ENCODE results near the gene SRGAP3. TPM values are rescaled to one million over a fixed set of nuclear protein-coding genes. Genes with fewer than 3 reads are reported as not detected.

SRGAP3 gene
- total RNA-seq, 5 donors from 2014 or later (not counting 1 experiment from before 2014, with no cell fraction given) = 1.4 to 4.4 (median 2.8) TPM

DNA sequence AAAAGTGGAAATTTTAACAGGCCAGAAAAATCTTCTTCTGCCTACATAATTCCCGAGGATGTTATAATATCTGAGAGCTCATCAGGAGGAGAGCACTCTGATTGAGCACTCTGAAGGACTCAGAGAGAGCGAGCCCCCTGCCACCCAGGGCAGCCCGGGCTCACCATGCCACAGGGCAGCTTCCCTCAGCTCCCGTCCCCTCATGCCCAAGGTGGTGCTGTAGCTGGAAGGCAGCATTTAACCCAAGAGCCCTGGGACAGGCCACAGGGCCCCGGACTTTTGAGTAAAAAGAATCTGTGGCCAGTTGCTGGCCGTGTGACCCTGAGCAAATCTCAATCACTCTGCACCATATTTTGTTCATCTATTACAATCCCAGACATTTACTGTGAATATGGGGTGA is 262.7 kb downstream of the SRGAP3 start:
- DNase-seq = no peak
- WGBS (ENCODE audit: insufficient coverage) = 95% methylated on average over 2 of the region's 6 CpGs

GRCh38 chr3:8985876-8986275 is 263.6 kb downstream of the SRGAP3 start:
- ChIA-PET CTCF (interaction anchor here (1.2 to 4.0 kb wide), 3 partner anchors 11 to 318 kb away, joined by 3 to 21 read pairs (median 3); no protein-coding TSS in a partner anchor), POLR2A (no interaction called here)
- Histone ChIP-seq H3K4me1 (ENCODE audit: control insufficient read depth in 1 of 2, extremely low read depth in 1 of 2, insufficient read depth in 2 of 2, low read length in 2 of 2) (peaks cover 0 to 3% of the 10 kb centered on the region in 2 experiments), H3K4me3 (ENCODE audit: control insufficient read depth in 1 of 2, extremely low read depth in 1 of 2, low read length in 1 of 2) (no peak overlapping the region), H3K27ac (ENCODE audit: low read length) (no peak overlapping the region), H3K27me3 (replicated peaks in 1 of 2; ENCODE audit: control insufficient read depth in 2 of 2, extremely low read depth in 1 of 2, insufficient read depth in 2 of 2, low read length in 1 of 2) (peaks cover 0 to 8% of the 10 kb centered on the region in 2 experiments), H3K36me3 (ENCODE audit: control insufficient read depth in 2 of 2, extremely low read depth in 1 of 2, insufficient read depth in 1 of 2, low read length in 1 of 2) (no peaks in the 10 kb centered on the region), H3K9me3 (no peaks in the 10 kb centered on the region)
- Mint-ChIP-seq H3K9me3 (no peaks in the 10 kb centered on the region), H3K27me3 (peaks cover 1 to 3% of the 10 kb centered on the region in 2 donors), H3K4me1 (peaks cover 0 to 4% (median 1%) of the 10 kb centered on the region in 3 donors), H3K4me3 (no peak overlapping the region), H3K36me3 (no peaks in the 10 kb centered on the region), H3K27ac (no peak overlapping the region)
- DNase-seq (no peak), ATAC-seq (replicated peaks in 1 of 4) (no peak)
- WGBS (ENCODE audit: insufficient coverage) = 87% methylated on average over 8 of the region's 9 CpGs

More for the DNA sequence above, 262.7 kb downstream of the SRGAP3 start:
- no peak overlapping the region for H3K4me3 Mint-ChIP-seq
- Histone ChIP-seq H3K4me3 (ENCODE audit: control insufficient read depth in 1 of 2, extremely low read depth in 1 of 2, low read length in 1 of 2) (no peak overlapping the region), H3K36me3 (ENCODE audit: control insufficient read depth in 2 of 2, extremely low read depth in 1 of 2, insufficient read depth in 1 of 2, low read length in 1 of 2) (no peaks in the 10 kb centered on the region), H3K4me1 (ENCODE audit: control insufficient read depth in 1 of 2, extremely low read depth in 1 of 2, insufficient read depth in 2 of 2, low read length in 2 of 2) (peaks cover 0 to 3% of the 10 kb centered on the region in 2 experiments), H3K9me3 (no peaks in the 10 kb centered on the region), H3K27me3 (replicated peaks in 1 of 2; ENCODE audit: control insufficient read depth in 2 of 2, extremely low read depth in 1 of 2, insufficient read depth in 2 of 2, low read length in 1 of 2) (peaks cover 0 to 5% of the 10 kb centered on the region in 2 experiments), H3K27ac (ENCODE audit: low read length) (no peak overlapping the region)
- POLR2A ChIA-PET = no interaction called here
- no peak overlapping the region for H3K27ac Mint-ChIP-seq
- H3K36me3 Mint-ChIP-seq = no peaks in the 10 kb centered on the region
- no peaks in the 10 kb centered on the region for H3K9me3 Mint-ChIP-seq
- ATAC-seq (replicated peaks in 1 of 4) = no peak
- H3K4me1 Mint-ChIP-seq = peaks cover 0 to 4% (median 1%) of the 10 kb centered on the region in 3 donors
- CTCF ChIA-PET = interaction anchor here (0.6 to 4.0 kb wide), 5 partner anchors 10 to 383 kb away, joined by 3 to 21 read pairs (median 4); no protein-coding TSS in a partner anchor
- H3K27me3 Mint-ChIP-seq = peaks cover 0 to 3% of the 10 kb centered on the region in 2 donors

DNA sequence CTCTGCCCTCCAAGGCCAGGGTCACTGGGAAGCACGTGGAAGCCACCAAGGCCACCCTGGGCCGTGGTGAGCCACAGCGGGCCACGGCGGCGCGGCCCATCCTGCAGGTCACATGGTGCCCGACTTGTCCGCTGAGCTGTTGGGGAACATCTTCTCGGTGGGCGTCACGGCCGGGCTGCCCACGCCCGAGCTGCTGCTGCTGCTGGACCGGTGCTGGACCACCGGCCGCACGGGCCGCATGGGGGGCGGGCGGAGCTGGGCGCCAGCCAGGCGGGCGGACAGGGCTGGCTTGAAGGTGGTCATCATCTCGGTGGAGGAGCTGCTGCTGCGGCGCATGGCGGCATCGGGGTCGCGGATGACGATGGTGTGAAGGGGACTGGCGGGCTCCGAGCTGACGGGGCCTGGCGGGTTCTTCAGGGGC is 264.0 kb downstream of the SRGAP3 start:
- 96% methylated on average over 37 of the region's 37 CpGs for WGBS (ENCODE audit: insufficient coverage)
- H3K27me3 ChIP-seq (replicated peaks in 1 of 2; ENCODE audit: control insufficient read depth in 2 of 2, extremely low read depth in 1 of 2, insufficient read depth in 2 of 2, low read length in 1 of 2) = peaks cover 0 to 9% of the 10 kb centered on the region in 2 experiments
- CTCF ChIA-PET = interaction anchor here (1.2 to 4.0 kb wide), 2 partner anchors 318 to 319 kb away, joined by 3 to 21 read pairs; no protein-coding TSS in a partner anchor

GRCh38 chr3:8984526-8984925 is 264.9 kb downstream of the SRGAP3 start:
- ChIA-PET POLR2A (no interaction called here), CTCF (no interaction called here)
- Histone ChIP-seq H3K4me3 (ENCODE audit: control insufficient read depth in 1 of 2, extremely low read depth in 1 of 2, low read length in 1 of 2) (no peak overlapping the region), H3K27ac (ENCODE audit: low read length) (no peak overlapping the region), H3K4me1 (ENCODE audit: control insufficient read depth in 1 of 2, extremely low read depth in 1 of 2, insufficient read depth in 2 of 2, low read length in 2 of 2) (peaks cover 0 to 3% of the 10 kb centered on the region in 2 experiments), H3K9me3 (no peaks in the 10 kb centered on the region), H3K36me3 (ENCODE audit: control insufficient read depth in 2 of 2, extremely low read depth in 1 of 2, insufficient read depth in 1 of 2, low read length in 1 of 2) (no peaks in the 10 kb centered on the region), H3K27me3 (replicated peaks in 1 of 2; ENCODE audit: control insufficient read depth in 2 of 2, extremely low read depth in 1 of 2, insufficient read depth in 2 of 2, low read length in 1 of 2) (peaks cover 0 to 9% of the 10 kb centered on the region in 2 experiments)
- H3K9me3 Mint-ChIP-seq = no peaks in the 10 kb centered on the region
- H3K27me3 Mint-ChIP-seq = peaks cover 9 to 13% of the 10 kb centered on the region in 2 donors
- H3K27ac Mint-ChIP-seq = no peak overlapping the region
- no peak for ATAC-seq (replicated peaks in 1 of 4)
- H3K4me1 Mint-ChIP-seq = peaks cover 0 to 4% (median 1%) of the 10 kb centered on the region in 3 donors
- WGBS (ENCODE audit: insufficient coverage) = 83% methylated on average over 2 of the region's 7 CpGs
- no peak overlapping the region for H3K4me3 Mint-ChIP-seq
- no peaks in the 10 kb centered on the region for H3K36me3 Mint-ChIP-seq
- no peak for DNase-seq

More for the DNA sequence above, 264.0 kb downstream of the SRGAP3 start:
- ATAC-seq (replicated peaks in 1 of 4) = no peak
- H3K4me1 ChIP-seq (ENCODE audit: control insufficient read depth in 1 of 2, extremely low read depth in 1 of 2, insufficient read depth in 2 of 2, low read length in 2 of 2) = peaks cover 0 to 3% of the 10 kb centered on the region in 2 experiments
- no peak for DNase-seq
- POLR2A ChIA-PET = no interaction called here
- Mint-ChIP-seq H3K27ac (no peak overlapping the region), H3K27me3 (peaks cover 5 to 8% of the 10 kb centered on the region in 2 donors), H3K36me3 (no peaks in the 10 kb centered on the region), H3K9me3 (no peaks in the 10 kb centered on the region), H3K4me1 (peaks cover 0 to 4% (median 1%) of the 10 kb centered on the region in 3 donors), H3K4me3 (no peak overlapping the region)
- no peak overlapping the region for H3K27ac ChIP-seq (ENCODE audit: low read length)
- H3K9me3 ChIP-seq = no peaks in the 10 kb centered on the region
- H3K4me3 ChIP-seq (ENCODE audit: control insufficient read depth in 1 of 2, extremely low read depth in 1 of 2, low read length in 1 of 2) = no peak overlapping the region
- no peaks in the 10 kb centered on the region for H3K36me3 ChIP-seq (ENCODE audit: control insufficient read depth in 2 of 2, extremely low read depth in 1 of 2, insufficient read depth in 1 of 2, low read length in 1 of 2)

DNA sequence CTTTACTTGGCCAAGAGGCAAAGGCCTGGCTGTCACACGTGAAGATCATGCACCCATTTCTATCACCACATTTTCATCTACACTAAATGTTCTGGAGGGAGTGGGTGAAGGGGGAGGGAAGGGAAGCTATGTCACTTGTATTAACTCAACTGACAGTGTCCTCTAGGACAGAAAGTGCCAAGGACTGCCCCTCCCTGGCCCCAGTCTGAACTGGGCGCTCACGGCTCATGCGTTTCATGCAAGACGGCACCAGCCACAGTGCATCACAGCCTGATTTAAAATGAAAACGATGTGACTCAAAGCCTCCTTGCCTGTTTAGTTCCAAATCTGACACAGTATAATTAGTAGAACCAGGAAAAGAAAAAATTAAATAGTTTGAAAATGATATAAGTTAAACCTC is 265.4 kb downstream of the SRGAP3 start:
- peaks cover 12 to 13% of the 10 kb centered on the region in 2 donors for H3K27me3 Mint-ChIP-seq
- Histone ChIP-seq H3K36me3 (ENCODE audit: control insufficient read depth in 2 of 2, extremely low read depth in 1 of 2, insufficient read depth in 1 of 2, low read length in 1 of 2) (no peaks in the 10 kb centered on the region), H3K27me3 (replicated peaks in 1 of 2; ENCODE audit: control insufficient read depth in 2 of 2, extremely low read depth in 1 of 2, insufficient read depth in 2 of 2, low read length in 1 of 2) (peaks cover 0 to 9% of the 10 kb centered on the region in 2 experiments), H3K9me3 (no peaks in the 10 kb centered on the region), H3K4me1 (ENCODE audit: control insufficient read depth in 1 of 2, extremely low read depth in 1 of 2, insufficient read depth in 2 of 2, low read length in 2 of 2) (peaks cover 0 to 3% of the 10 kb centered on the region in 2 experiments), H3K27ac (ENCODE audit: low read length) (no peak overlapping the region), H3K4me3 (ENCODE audit: control insufficient read depth in 1 of 2, extremely low read depth in 1 of 2, low read length in 1 of 2) (no peak overlapping the region)
- H3K9me3 Mint-ChIP-seq = peaks cover 0 to 4% (median 3%) of the 10 kb centered on the region in 3 donors
- 83% methylated on average over 4 of the region's 6 CpGs for WGBS (ENCODE audit: insufficient coverage)
- no peak overlapping the region for H3K27ac Mint-ChIP-seq
- no peak overlapping the region for H3K4me3 Mint-ChIP-seq
- H3K36me3 Mint-ChIP-seq = no peaks in the 10 kb centered on the region
- CTCF ChIA-PET = no interaction called here
- no peak for DNase-seq
- POLR2A ChIA-PET = interaction anchor here in 1 of 2 donors (0.6 kb wide), 1 partner anchor 9 kb away, joined by 3 read pairs; no protein-coding TSS in a partner anchor
- peaks cover 0 to 4% (median 1%) of the 10 kb centered on the region in 3 donors for H3K4me1 Mint-ChIP-seq
- no peak for ATAC-seq (replicated peaks in 1 of 4)

DNA sequence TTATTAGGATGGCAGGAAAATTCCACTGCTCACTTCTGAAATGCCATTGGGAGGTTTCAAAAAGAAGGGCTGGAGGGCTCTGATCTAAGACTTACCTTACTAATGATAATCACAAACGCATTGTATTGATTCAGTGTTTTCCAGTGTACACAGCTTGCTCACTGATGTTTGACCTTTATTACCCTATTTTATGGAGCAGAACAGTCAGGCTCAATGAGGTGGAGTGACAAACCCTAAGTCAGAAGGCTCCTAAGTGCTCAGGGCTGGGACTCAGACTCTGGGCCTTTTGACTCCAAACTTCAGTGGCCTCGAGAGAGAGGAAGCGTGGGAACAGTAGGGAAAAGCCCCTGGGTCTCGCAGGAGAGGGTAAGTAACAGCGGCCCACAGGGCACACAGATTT is 265.9 kb downstream of the SRGAP3 start:
- H3K27ac Mint-ChIP-seq = no peak overlapping the region
- POLR2A ChIA-PET = interaction anchor here in 1 of 2 donors (0.6 kb wide), 1 partner anchor 10 kb away, joined by 3 read pairs; no protein-coding TSS in a partner anchor
- H3K4me1 ChIP-seq (ENCODE audit: control insufficient read depth in 1 of 2, extremely low read depth in 1 of 2, insufficient read depth in 2 of 2, low read length in 2 of 2) = peaks cover 0 to 3% of the 10 kb centered on the region in 2 experiments
- peaks cover 0 to 4% (median 1%) of the 10 kb centered on the region in 3 donors for H3K4me1 Mint-ChIP-seq
- no peak overlapping the region for H3K27ac ChIP-seq (ENCODE audit: low read length)
- 95% methylated on average over 5 of the region's 5 CpGs for WGBS (ENCODE audit: insufficient coverage)
- H3K4me3 Mint-ChIP-seq = no peak overlapping the region
- H3K36me3 Mint-ChIP-seq = no peaks in the 10 kb centered on the region
- CTCF ChIA-PET = interaction anchor here in 1 of 2 donors (0.7 kb wide), 1 partner anchor 13 kb away, joined by 3 read pairs; no protein-coding TSS in a partner anchor
- H3K27me3 ChIP-seq (replicated peaks in 1 of 2; ENCODE audit: control insufficient read depth in 2 of 2, extremely low read depth in 1 of 2, insufficient read depth in 2 of 2, low read length in 1 of 2) = peaks cover 0 to 9% of the 10 kb centered on the region in 2 experiments
- DNase-seq (no peak), ATAC-seq (replicated peaks in 1 of 4) (no peak)
- peaks cover 0 to 4% (median 3%) of the 10 kb centered on the region in 3 donors for H3K9me3 Mint-ChIP-seq
- no peaks in the 10 kb centered on the region for H3K9me3 ChIP-seq
- H3K27me3 Mint-ChIP-seq = peaks cover 12 to 13% of the 10 kb centered on the region in 2 donors
- no peaks in the 10 kb centered on the region for H3K36me3 ChIP-seq (ENCODE audit: control insufficient read depth in 2 of 2, extremely low read depth in 1 of 2, insufficient read depth in 1 of 2, low read length in 1 of 2)
- no peak overlapping the region for H3K4me3 ChIP-seq (ENCODE audit: control insufficient read depth in 1 of 2, extremely low read depth in 1 of 2, low read length in 1 of 2)
